Measurements from ENCODE around the gene DYRK3. TPM values are rescaled to one million over a fixed set of nuclear protein-coding genes. Genes with fewer than 3 reads are reported as not detected.
"Not testable (repeated sequence)": the region's sequence is repeated elsewhere in the genome, so short reads cannot be mapped to it uniquely, and the experiment has no call there.

DYRK3 gene
- total and polyA plus RNA-seq, 3 experiments from 2014 or later, result 11.0 to 11.7 TPM; not detected in 1

- H3K4me1 Mint-ChIP-seq, result peaks cover 13 to 27% (median 18%) of the 10 kb centered on the region in 3 donors
- H3K27ac Mint-ChIP-seq, result peak overlapping the region; percentile 48 to 95 (median 90)
- POLR2A ChIA-PET, result interaction anchor here (0.6 to 1.4 kb wide), 4 partner anchors 10 to 157 kb away, joined by 3 to 7 read pairs (median 3); partner anchors contain the start of gene EIF2D
- H3K4me3 ChIP-seq (ENCODE audit: low read length), result peak overlapping the region; percentile 62
- no peaks in the 10 kb centered on the region for H3K36me3 Mint-ChIP-seq
- H3K4me1 ChIP-seq (ENCODE audit: insufficient read depth, low read length), result peaks cover 13% of the 10 kb centered on the region
- peak overlapping the region; percentile 49 for H3K27ac ChIP-seq (ENCODE audit: low read depth, low read length)
- CTCF ChIA-PET, result interaction anchor here (0.9 to 8.4 kb wide), 26 partner anchors 9 to 370 kb away, joined by 3 to 108 read pairs (median 6); partner anchors contain the start of genes EIF2D and IKBKE
- peak; percentile 41 to 81 (median 72) for DNase-seq
- H3K27me3 Mint-ChIP-seq, result peaks cover 10 to 19% of the 10 kb centered on the region in 2 donors
- H3K4me3 Mint-ChIP-seq, result peak overlapping the region; percentile 85 to 96 (median 89)
- H3K9me3 Mint-ChIP-seq, result no peaks in the 10 kb centered on the region
- H3K36me3 ChIP-seq (ENCODE audit: insufficient read depth, low read length), result no peaks in the 10 kb centered on the region
- no peaks in the 10 kb centered on the region for H3K27me3 ChIP-seq (ENCODE audit: insufficient read depth, low read length, poor library complexity, severe bottlenecking)
- H3K9me3 ChIP-seq (ENCODE audit: low read length), result no peaks in the 10 kb centered on the region
Observed at GRCh38 chr1:206634365-206635079, 814 bp upstream of the DYRK3 start.

- Histone ChIP-seq H3K27ac (ENCODE audit: low read depth, low read length) (peak overlapping the region; percentile 59), H3K4me3 (ENCODE audit: low read length) (peak overlapping the region; percentile 62), H3K27me3 (ENCODE audit: insufficient read depth, low read length, poor library complexity, severe bottlenecking) (no peaks in the 10 kb centered on the region), H3K36me3 (ENCODE audit: insufficient read depth, low read length) (no peaks in the 10 kb centered on the region), H3K4me1 (ENCODE audit: insufficient read depth, low read length) (peaks cover 13% of the 10 kb centered on the region), H3K9me3 (ENCODE audit: low read length) (no peaks in the 10 kb centered on the region)
- peak overlapping the region; percentile 64 to 96 (median 86) for H3K4me3 Mint-ChIP-seq
- no peaks in the 10 kb centered on the region for H3K36me3 Mint-ChIP-seq
- no peak for DNase-seq
- peaks cover 13 to 27% (median 18%) of the 10 kb centered on the region in 3 donors for H3K4me1 Mint-ChIP-seq
- H3K27ac Mint-ChIP-seq, result peak overlapping the region in 7 of 8 donors; percentile 9 to 83 (median 52)
- H3K27me3 Mint-ChIP-seq, result peaks cover 10 to 13% of the 10 kb centered on the region in 2 donors
- POLR2A ChIA-PET, result interaction anchor here (0.6 to 1.4 kb wide), 4 partner anchors 56 to 285 kb away, joined by 3 read pairs; partner anchors contain the start of gene FCMR
- CTCF ChIA-PET, result interaction anchor here (0.8 to 8.4 kb wide), 24 partner anchors 8 to 347 kb away, joined by 3 to 108 read pairs (median 6); partner anchors contain the start of genes EIF2D and IKBKE
- no peaks in the 10 kb centered on the region for H3K9me3 Mint-ChIP-seq
Observed at GRCh38 chr1:206635978-206636345, 626 bp downstream of the DYRK3 start.

- peaks cover 13 to 27% (median 18%) of the 10 kb centered on the region in 3 donors for H3K4me1 Mint-ChIP-seq
- Histone ChIP-seq H3K36me3 (ENCODE audit: insufficient read depth, low read length) (no peaks in the 10 kb centered on the region), H3K27ac (ENCODE audit: low read depth, low read length) (no peak overlapping the region), H3K4me1 (ENCODE audit: insufficient read depth, low read length) (peaks cover 13% of the 10 kb centered on the region), H3K27me3 (ENCODE audit: insufficient read depth, low read length, poor library complexity, severe bottlenecking) (no peaks in the 10 kb centered on the region), H3K4me3 (ENCODE audit: low read length) (no peak overlapping the region), H3K9me3 (ENCODE audit: low read length) (no peaks in the 10 kb centered on the region)
- DNase-seq, result no peak
- H3K36me3 Mint-ChIP-seq, result no peaks in the 10 kb centered on the region
- H3K27me3 Mint-ChIP-seq, result peaks cover 10 to 13% of the 10 kb centered on the region in 2 donors
- POLR2A ChIA-PET, result interaction anchor here (0.6 kb wide), 1 partner anchor 80 kb away, joined by 3 read pairs; no protein-coding TSS in a partner anchor
- peak overlapping the region in 5 of 8 donors; percentile 9 to 83 (median 26) for H3K27ac Mint-ChIP-seq
- peak overlapping the region in 1 of 7 donors; percentile 67 for H3K4me3 Mint-ChIP-seq
- H3K9me3 Mint-ChIP-seq, result no peaks in the 10 kb centered on the region
- CTCF ChIA-PET, result interaction anchor here (1.9 to 8.4 kb wide), 4 partner anchors 12 to 345 kb away, joined by 8 to 108 read pairs (median 15); no protein-coding TSS in a partner anchor
Observed at GRCh38 chr1:206636671-206637070, 1.3 kb downstream of the DYRK3 start.

GRCh38 chr1:206637605-206638004 lies 2.3 kb downstream of the DYRK3 start:
- Mint-ChIP-seq H3K27me3 (peaks cover 6 to 10% of the 10 kb centered on the region in 2 donors), H3K4me3 (peak overlapping the region in 1 of 7 donors; percentile 67)
- POLR2A ChIA-PET, result no interaction called here

GRCh38 chr1:206642074-206642473 lies 6.7 kb downstream of the DYRK3 start:
- H3K27me3 ChIP-seq (ENCODE audit: insufficient read depth, low read length, poor library complexity, severe bottlenecking); H3K4me3 ChIP-seq (ENCODE audit: low read length); POLR2A ChIA-PET; H3K9me3 ChIP-seq (ENCODE audit: low read length); H3K4me1 Mint-ChIP-seq; DNase-seq; H3K27ac ChIP-seq (ENCODE audit: low read depth, low read length); H3K27ac Mint-ChIP-seq; H3K36me3 Mint-ChIP-seq; H3K9me3 Mint-ChIP-seq; H3K4me3 Mint-ChIP-seq; H3K36me3 ChIP-seq (ENCODE audit: insufficient read depth, low read length); H3K27me3 Mint-ChIP-seq; CTCF ChIA-PET; H3K4me1 ChIP-seq (ENCODE audit: insufficient read depth, low read length): not testable (repeated sequence)

More at GRCh38 chr1:206637605-206638004, 2.3 kb downstream of the DYRK3 start:
- Histone ChIP-seq H3K27me3 (ENCODE audit: insufficient read depth, low read length, poor library complexity, severe bottlenecking) (no peaks in the 10 kb centered on the region), H3K27ac (ENCODE audit: low read depth, low read length) (peak overlapping the region; percentile 3), H3K9me3 (ENCODE audit: low read length) (no peaks in the 10 kb centered on the region), H3K4me1 (ENCODE audit: insufficient read depth, low read length) (peaks cover 13% of the 10 kb centered on the region), H3K36me3 (ENCODE audit: insufficient read depth, low read length) (no peaks in the 10 kb centered on the region), H3K4me3 (ENCODE audit: low read length) (no peak overlapping the region)
- no peak for DNase-seq
- Mint-ChIP-seq H3K27ac (peak overlapping the region in 3 of 8 donors; percentile 5 to 83 (median 43)), H3K9me3 (no peaks in the 10 kb centered on the region), H3K4me1 (peaks cover 13 to 27% (median 18%) of the 10 kb centered on the region in 3 donors), H3K36me3 (no peaks in the 10 kb centered on the region)
- CTCF ChIA-PET, result interaction anchor here (1.1 to 4.7 kb wide), 2 partner anchors 19 to 92 kb away, joined by 3 to 17 read pairs; no protein-coding TSS in a partner anchor

- Histone ChIP-seq H3K27ac (ENCODE audit: low read depth, low read length) (no peak overlapping the region), H3K27me3 (ENCODE audit: insufficient read depth, low read length, poor library complexity, severe bottlenecking) (no peaks in the 10 kb centered on the region), H3K36me3 (ENCODE audit: insufficient read depth, low read length) (no peaks in the 10 kb centered on the region), H3K4me1 (ENCODE audit: insufficient read depth, low read length) (no peaks in the 10 kb centered on the region), H3K4me3 (ENCODE audit: low read length) (no peak overlapping the region), H3K9me3 (ENCODE audit: low read length) (no peaks in the 10 kb centered on the region)
- no peak for DNase-seq
- H3K36me3 Mint-ChIP-seq, result peaks cover 0 to 4% (median 0%) of the 10 kb centered on the region in 3 donors
- POLR2A ChIA-PET, result no interaction called here
- H3K4me3 Mint-ChIP-seq, result no peak overlapping the region
- no peak overlapping the region for H3K27ac Mint-ChIP-seq
- no peaks in the 10 kb centered on the region for H3K9me3 Mint-ChIP-seq
- CTCF ChIA-PET, result interaction anchor here (1.7 kb wide), 1 partner anchor 8 kb away, joined by 6 read pairs; the partner anchor contains the start of gene DYRK3
- peaks cover 0 to 5% of the 10 kb centered on the region in 2 donors for H3K27me3 Mint-ChIP-seq
- H3K4me1 Mint-ChIP-seq, result no peaks in the 10 kb centered on the region
Observed at GRCh38 chr1:206643118-206643698, 7.9 kb downstream of the DYRK3 start.

- POLR2A ChIA-PET, result no interaction called here
Observed at GRCh38 chr1:206646504-206646903, 11.2 kb downstream of the DYRK3 start.

More at GRCh38 chr1:206646504-206646903, 11.2 kb downstream of the DYRK3 start:
- Mint-ChIP-seq H3K9me3 (no peaks in the 10 kb centered on the region), H3K4me1 (no peaks in the 10 kb centered on the region), H3K4me3 (no peak overlapping the region), H3K36me3 (peaks cover 0 to 4% (median 0%) of the 10 kb centered on the region in 3 donors), H3K27ac (no peak overlapping the region), H3K27me3 (peaks cover 0 to 4% of the 10 kb centered on the region in 2 donors)
- no peaks in the 10 kb centered on the region for H3K27me3 ChIP-seq (ENCODE audit: insufficient read depth, low read length, poor library complexity, severe bottlenecking)
- CTCF ChIA-PET, result no interaction called here
- no peaks in the 10 kb centered on the region for H3K36me3 ChIP-seq (ENCODE audit: insufficient read depth, low read length)
- H3K27ac ChIP-seq (ENCODE audit: low read depth, low read length), result no peak overlapping the region
- no peaks in the 10 kb centered on the region for H3K9me3 ChIP-seq (ENCODE audit: low read length)
- no peak overlapping the region for H3K4me3 ChIP-seq (ENCODE audit: low read length)
- DNase-seq, result no peak
- no peaks in the 10 kb centered on the region for H3K4me1 ChIP-seq (ENCODE audit: insufficient read depth, low read length)

All from CD8-positive, alpha-beta memory T cell (primary cell).